Erythroblast (primary cell): ENCODE results near the gene EYA2.

ENCODE experiments used
- DNase-seq, 2 experiments: peaks; one replicate each; lab custom pipeline; 2025; lab: John Stamatoyannopoulos, UW
- GATA1 ChIP-seq: IDR thresholded peaks from 2 replicates; pipeline ENCODE4 v1.6.1; 2011; ENCODE audit warnings: low read depth, mild to moderate bottlenecking, control low read depth, low read length, moderate library complexity
- POLR2A ChIP-seq: IDR thresholded peaks from 2 replicates; pipeline ENCODE4 v1.6.1; 2011; ENCODE audit warnings: mild to moderate bottlenecking, low read length

The EYA2 gene

GRCh38 chr20:47071646-47072185 is 177.1 kb downstream of the EYA2 start:
- DNase-seq, result no peak
- no peak for TF ChIP-seq GATA1
- TF ChIP-seq POLR2A, result no peak

- no peak for DNase-seq
- TF ChIP-seq GATA1, result no peak
- no peak for TF ChIP-seq POLR2A
Observed at GRCh38 chr20:47073766-47074475, 179.3 kb downstream of the EYA2 start.

- TF ChIP-seq GATA1, result no peak
- TF ChIP-seq POLR2A, result no peak
- no peak for DNase-seq
Observed at GRCh38 chr20:47075263-47075662, 180.6 kb downstream of the EYA2 start.

GRCh38 chr20:47079047-47079446 is 184.4 kb downstream of the EYA2 start:
- no peak for TF ChIP-seq GATA1
- TF ChIP-seq POLR2A, result no peak
- no peak for DNase-seq

- no peak for DNase-seq
- TF ChIP-seq GATA1, result no peak
- no peak for TF ChIP-seq POLR2A
Observed at GRCh38 chr20:47080365-47080764, 185.7 kb downstream of the EYA2 start.

- TF ChIP-seq POLR2A, result no peak
- no peak for TF ChIP-seq GATA1
- no peak for DNase-seq
Observed at GRCh38 chr20:47086316-47086715, 191.7 kb downstream of the EYA2 start.

GRCh38 chr20:47088335-47088734 is 193.7 kb downstream of the EYA2 start:
- no peak for DNase-seq
- TF ChIP-seq GATA1, result no peak

- no peak for DNase-seq
- TF ChIP-seq GATA1 (no peak), POLR2A (no peak)
Observed at GRCh38 chr20:47089151-47089550, 194.5 kb downstream of the EYA2 start.

GRCh38 chr20:47090835-47091234 is 196.2 kb downstream of the EYA2 start:
- no peak for DNase-seq
- TF ChIP-seq GATA1, result no peak
- no peak for TF ChIP-seq POLR2A

- DNase-seq, result no peak
- TF ChIP-seq POLR2A (no peak), GATA1 (no peak)
Observed at GRCh38 chr20:47093320-47093966, 198.8 kb downstream of the EYA2 start.

GRCh38 chr20:47095690-47096089 is 201.0 kb downstream of the EYA2 start:
- no peak for DNase-seq
- TF ChIP-seq POLR2A (no peak), GATA1 (no peak)

GRCh38 chr20:47097691-47098622 is 203.3 kb downstream of the EYA2 start:
- DNase-seq, result no peak
- no peak for TF ChIP-seq POLR2A
- TF ChIP-seq GATA1, result no peak

- no peak for TF ChIP-seq POLR2A
- no peak for TF ChIP-seq GATA1
- no peak for DNase-seq
Observed at GRCh38 chr20:47099093-47099492, 204.4 kb downstream of the EYA2 start.
